NK-92 (cell line): ENCODE data around the gene LEMD2.

ENCODE experiments used
- DNase-seq: peaks from one replicate; lab custom pipeline; 2025; ENCODE audit not compliant: unreplicated experiment; lab: John Stamatoyannopoulos, UW

The LEMD2 gene

GRCh38 chr6:33777398-33778388 lies 11.2 kb downstream of the LEMD2 start:
- DNase-seq, result no peak

- no peak for DNase-seq
These were observed 12.2 kb downstream of the LEMD2 start for GRCh38 chr6:33776764-33777163.

GRCh38 chr6:33776186-33776585 lies 12.7 kb downstream of the LEMD2 start:
- no peak for DNase-seq

DNA sequence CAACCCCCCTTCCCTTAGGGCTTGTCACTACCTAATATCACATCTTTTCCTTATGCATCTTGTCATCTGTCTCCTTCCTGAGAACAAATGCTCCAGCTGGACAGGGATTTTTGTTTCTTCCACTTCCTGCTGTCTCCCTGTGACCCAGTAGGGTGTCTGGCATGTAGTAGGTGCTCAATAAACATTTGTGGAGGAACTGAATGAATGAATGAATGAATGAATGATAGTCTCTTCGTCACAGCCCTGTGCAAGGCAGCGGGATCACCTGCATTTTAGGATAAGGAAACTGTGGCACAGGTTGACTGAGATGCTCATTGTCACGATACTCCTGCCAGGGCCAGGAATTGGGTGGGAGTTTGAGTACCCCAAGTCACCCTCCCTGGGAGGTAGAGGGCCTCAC lies 14.2 kb downstream of the LEMD2 start:
- no peak for DNase-seq

GRCh38 chr6:33772902-33773472 lies 15.9 kb downstream of the LEMD2 start:
- DNase-seq, result no peak

GRCh38 chr6:33772082-33772830 lies 16.7 kb downstream of the LEMD2 start:
- no peak for DNase-seq

- DNase-seq, result no peak
These were observed 17.5 kb downstream of the LEMD2 start for GRCh38 chr6:33771146-33772081.

DNA sequence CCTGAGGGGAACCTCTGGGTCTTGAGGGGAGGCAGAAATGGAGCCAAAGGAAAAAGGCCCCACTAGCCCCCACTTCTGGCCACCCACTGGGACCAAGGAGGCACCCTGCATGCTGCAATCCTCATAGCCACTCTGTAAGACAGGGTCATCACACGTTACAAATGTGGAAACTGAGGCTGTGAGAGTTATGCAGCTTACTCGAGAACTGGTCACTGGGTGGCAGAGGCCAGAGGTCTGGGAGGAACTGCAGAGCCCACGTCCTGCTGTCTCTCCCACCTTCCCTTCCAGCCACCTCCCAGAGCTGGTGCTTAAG lies 18.1 kb downstream of the LEMD2 start:
- DNase-seq, result no peak

GRCh38 chr6:33770124-33770832 lies 18.7 kb downstream of the LEMD2 start:
- no peak for DNase-seq

- DNase-seq, result no peak
These were observed 19.6 kb downstream of the LEMD2 start for GRCh38 chr6:33769248-33769821.

DNA sequence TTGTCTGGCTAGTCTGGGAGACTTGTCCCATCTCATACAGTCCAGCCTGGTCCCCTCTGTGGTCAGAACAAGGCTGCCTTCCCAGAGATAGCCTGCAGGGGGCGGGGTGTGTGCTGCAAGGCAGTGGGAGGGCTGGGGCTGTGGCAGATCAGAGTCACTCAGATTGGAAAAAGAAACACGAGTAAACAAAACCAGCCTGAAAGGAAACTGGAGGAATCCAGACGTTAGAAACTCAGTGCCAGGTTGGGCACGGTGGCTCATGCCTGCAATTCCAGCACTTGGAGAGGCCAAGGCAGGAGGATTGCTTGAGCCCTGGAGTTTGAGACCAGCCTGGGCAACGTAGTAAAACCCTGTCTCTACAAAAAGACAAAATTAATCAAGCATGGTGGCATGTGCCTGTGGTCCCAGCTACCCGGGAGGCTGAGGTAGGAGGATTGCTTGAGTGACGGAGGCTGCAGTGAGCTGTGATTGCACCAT lies 20.2 kb downstream of the LEMD2 start:
- DNase-seq, result no peak

GRCh38 chr6:33766921-33767907 lies 21.7 kb downstream of the LEMD2 start:
- DNase-seq, result no peak

GRCh38 chr6:33765368-33765767 lies 23.6 kb downstream of the LEMD2 start:
- no peak for DNase-seq

DNA sequence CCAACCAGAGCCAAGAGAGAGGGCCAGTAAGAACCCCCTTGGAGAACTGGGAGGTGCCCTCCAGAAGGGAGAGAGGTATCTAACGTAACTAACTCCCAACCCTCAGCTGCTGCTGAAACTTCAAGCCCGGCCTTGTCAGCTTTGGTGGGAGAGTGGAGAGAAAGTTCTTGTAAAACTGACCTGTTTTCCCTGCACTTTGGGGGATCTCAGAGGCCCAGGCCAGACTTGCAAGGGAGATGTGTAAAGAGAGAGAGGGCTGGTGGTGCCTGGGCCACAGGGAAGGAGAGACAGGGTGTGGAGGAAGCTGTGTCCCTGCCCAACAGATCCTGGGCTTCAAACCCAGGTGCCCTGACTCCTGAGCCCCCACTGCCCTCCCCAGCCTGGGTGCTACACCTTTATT lies 24.9 kb downstream of the LEMD2 start:
- no peak for DNase-seq

DNA sequence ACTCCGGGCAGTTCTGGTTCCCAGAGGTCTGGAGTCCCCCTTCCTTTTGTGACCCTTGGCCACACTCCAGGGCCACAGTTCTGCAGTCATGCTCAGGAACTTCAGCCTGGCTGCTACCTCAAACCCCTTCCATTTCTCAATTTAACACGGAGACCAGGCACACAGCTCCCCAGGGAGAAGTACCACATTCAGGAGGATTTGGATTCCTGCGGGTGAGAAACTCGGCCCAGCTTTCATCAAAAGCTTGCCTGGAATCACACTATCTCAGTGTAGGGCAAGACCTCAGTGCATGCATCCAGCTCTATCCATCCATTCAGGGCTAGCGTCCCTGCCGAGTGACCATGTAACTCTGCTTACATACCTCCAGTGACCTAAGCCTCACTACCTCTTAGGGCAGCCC lies 25.4 kb downstream of the LEMD2 start:
- DNase-seq, result no peak

DNA sequence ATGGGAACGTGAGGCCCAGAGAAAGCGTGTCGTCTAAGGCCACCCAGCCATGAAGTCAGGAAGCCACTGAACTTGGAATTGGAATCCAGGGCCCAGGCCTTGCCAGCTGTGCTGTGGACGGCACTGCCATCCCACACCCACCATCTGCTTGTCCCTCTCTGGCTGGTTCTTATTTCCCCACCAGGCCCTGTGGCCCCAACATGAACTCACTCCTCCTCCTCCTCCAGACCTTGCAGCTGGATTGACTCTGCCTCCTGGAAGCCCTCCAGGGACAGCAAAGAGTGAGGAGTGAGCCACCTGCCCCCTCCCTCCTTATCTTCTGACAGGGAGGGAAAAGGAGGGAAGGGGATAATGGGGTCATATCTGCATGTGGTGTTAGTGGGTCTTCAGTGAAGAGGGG lies 26.2 kb downstream of the LEMD2 start:
- DNase-seq, result no peak

DNA sequence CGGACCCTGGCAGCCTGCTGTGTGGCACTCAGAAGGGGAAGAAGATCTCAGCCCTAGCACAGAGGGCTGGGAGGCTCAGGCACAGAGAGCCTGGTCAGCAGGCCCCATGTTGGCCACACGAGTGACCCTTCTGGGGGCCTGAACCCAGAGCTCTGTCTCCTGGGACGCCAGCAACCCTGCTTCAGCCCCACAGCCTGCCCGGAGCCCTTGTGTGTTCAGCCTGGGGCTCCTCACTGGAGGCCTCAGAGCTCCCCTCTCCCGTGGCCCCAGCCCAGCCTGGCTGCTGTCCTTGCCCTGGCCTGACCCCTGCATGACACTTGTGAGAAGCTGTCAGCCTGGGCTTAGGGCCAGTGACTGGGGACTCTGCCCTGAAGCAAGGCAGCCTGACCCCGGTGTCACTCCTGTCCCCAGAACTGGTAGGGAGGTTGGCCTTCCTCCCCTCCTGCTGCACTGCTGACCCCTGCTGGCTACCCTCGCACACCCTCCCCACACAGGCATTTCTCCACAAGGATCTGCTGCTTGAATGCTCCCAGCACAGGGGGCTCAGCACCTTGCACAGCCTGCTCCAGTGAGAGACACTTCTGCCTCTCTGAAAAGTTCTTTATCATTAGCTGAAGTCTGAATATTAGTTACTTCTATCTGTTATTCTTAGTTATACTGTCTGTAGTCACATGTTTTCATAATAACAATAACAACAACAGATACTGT lies 26.9 kb downstream of the LEMD2 start:
- no peak for DNase-seq

- DNase-seq, result no peak
These were observed 27.4 kb downstream of the LEMD2 start for GRCh38 chr6:33761581-33761921.
